GM18519 (cell line): ENCODE data around the gene DUSP22.

Experiments used
- ATAC-seq: cut with Tn5 transposase; IDR thresholded peaks from one replicate; pipeline ENCODE4 v1.9.1; 2021; ENCODE audit warnings: mild to moderate bottlenecking, moderate library complexity; ENCODE audit not compliant: unreplicated experiment, low FRiP score

DUSP22 gene

DNA sequence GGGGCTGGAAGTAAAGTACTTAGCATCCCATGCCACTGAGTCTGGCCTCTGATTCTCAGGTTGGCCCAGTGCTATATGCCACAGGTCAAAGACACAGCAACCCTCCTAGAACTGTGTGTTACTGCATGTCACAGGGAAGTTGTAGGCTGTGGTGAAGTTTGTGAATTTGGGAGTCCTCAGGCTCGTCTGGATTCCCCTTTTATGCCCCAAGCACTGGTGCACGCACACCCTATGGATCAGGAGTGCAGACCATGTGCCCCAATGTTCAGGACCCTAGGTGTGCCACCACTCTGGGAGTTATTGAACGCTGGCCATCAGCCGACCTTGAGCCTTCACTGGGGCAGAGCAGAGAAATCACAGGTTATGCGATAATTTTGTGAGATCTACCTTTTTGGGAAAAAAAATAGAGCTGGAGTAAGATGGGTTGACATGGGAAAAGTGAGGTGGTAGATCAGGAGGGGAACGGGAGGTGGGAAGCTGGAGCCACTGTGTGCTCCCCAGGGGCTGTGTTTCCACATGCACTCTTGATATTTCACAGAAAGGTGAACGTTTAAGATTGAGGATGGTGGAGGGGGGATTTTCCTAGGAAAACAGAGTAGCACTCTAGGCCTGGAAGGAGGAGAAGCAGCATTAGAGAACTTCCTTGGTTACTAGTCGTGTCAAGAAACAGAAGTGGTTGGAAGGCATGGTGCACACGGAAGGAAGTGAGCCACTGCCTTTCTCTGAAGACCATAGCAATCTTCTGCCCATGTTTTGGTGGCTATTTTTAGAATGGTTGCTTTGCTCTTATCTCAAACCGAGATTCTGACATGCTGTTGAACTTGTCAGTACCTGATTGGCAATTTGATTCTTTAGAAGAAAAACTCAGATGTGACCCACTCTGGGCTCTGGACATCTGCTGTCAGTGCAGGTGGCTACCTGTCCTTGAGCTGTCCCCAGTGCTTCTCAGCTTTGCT is 44.1 kb downstream of the DUSP22 start:
- peak; percentile 43 for ATAC-seq

DNA sequence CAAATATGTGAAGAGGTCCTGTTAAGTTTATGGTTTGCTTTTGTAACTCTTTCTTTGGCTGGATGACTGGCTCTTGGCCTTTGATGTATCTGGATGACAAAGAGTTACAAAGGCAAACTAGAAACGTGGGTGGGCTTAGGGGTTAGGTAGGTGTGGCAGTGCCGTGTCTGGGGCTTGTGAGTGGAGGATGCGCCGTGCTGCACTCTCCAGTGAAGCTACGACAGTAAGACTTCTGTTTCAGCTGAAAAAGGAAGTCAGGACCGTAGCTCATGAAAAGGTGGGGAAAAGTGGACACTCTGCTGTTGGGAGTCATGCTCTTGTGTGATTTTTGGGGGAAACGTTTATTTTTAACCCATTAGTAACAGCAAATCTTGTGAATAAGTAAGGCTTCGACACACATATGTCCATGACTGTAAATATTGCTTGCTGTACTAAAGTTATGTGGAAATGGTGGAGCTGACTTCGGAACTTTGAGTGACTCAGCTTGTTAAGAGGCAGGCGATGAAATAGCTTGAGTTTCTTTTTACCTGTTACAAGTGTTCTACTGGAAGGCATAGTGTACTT is 45.6 kb downstream of the DUSP22 start:
- ATAC-seq, result no peak

GRCh38 chr6:338815-339262 is 46.6 kb downstream of the DUSP22 start:
- no peak for ATAC-seq

DNA sequence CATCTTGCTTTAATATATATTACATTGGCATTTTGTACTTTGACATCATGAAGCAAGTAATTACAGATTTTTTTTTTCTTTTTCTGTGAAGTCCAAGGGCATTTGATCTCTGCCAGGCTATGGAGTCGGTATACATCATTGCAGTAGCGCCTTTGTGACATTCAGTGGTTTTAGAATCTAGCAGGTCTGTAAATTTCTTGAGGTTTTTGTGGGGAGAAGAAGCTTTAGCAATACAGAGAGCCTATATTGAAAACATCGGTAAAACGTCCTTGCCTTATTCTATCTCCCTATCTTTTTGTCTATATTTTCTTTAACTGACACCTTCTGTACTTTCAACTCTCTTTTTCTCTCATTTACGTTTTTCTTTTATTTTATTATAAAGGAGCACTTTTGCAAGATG is 47.2 kb downstream of the DUSP22 start:
- ATAC-seq, result no peak

DNA sequence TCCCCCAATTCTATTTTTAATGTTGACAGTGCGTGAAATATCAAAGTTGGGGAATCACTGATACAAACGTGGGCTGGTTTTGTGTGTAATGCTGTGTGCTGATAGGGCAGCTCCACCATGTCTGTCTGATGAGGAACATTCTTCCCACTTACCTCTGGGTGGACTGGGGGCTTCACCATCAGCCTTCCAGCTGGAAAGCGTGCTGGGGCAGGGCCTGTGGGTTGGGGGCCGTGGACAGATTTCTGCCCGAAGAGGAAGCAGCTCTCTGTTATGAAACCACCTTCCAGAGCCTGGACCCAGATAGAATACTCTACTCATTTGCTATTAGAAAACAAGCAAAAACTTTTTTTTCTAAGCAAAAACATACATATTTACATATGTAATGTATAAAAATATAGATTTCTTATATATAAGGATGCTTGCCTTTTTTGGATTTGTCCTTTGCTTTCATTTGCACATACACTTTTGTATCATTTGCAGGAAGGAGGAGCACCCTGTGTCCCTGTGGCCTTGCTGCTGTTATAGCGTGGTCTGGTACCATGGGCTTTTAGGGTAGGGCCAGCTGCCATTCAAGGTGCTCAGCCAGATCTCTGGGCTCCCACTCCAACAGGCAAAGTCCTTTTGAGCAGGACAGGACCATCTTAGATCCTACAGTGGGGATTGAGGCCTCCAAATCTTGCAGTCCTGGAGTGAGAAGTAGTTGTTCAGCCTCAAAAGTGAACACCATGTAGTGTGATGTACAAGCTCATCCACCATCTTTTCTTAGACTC is 48.1 kb downstream of the DUSP22 start:
- no peak for ATAC-seq

GRCh38 chr6:340991-341827 is 48.9 kb downstream of the DUSP22 start:
- ATAC-seq, result peak; percentile 21

DNA sequence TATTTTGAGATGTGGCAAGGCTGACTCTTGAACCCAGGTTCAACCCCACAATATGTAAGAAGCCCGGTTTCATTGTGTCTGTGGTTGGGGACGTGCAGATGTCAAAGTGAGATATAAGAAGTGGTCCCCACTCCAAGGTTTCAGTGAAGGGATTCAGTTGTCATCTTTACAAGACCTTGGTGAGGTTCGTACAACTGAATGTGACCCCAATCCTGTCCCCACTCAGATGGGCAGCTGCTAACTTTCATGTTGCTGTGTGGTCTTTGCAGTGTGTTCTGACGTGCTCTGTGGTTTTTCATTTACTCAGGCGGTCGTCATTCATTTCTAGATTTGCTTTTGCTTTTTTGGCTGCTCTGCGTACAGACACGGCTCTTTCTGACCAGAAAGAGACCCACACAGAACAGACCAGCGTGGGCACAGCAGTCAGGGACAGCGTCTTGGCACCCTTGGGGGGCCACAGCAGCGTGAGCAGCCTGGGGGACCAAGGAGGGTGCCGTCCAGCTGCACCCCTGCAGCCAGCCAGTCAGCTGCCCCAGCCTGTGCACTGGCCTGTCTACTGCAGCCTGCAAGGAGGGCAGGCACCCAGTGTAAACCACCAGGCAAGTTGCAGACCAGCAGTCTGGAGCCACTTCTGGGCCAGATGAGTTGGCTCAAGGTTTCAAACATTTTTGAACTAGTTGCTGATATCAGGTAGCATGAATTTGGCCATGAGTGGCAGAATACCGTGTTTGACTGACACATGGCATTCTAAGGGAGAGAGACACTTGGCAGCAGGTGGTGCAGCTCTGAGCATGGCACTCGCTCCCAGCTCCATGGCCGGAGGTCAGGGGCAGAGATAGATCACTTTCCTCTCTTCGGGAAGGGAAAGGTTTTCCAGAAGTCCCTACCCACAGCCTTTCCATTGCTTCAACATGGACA is 49.9 kb downstream of the DUSP22 start:
- ATAC-seq, result peak; percentile 46

DNA sequence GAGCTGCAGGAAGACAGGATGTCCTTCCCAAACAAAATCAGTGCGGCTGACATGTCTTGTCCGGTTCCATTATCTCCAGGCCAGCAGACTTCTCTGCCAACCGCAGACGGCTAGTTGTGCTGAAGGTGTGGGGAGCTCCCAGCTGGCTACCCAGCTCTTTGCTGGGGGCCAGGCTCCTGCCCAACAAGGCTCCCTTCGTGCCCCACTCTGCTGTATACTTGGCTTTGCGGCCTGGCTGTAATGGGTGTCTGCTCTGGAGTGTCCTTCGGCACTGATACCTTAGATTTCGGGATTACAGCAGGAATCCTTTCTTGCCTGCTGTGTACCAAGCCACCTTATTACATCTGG is 50.5 kb downstream of the DUSP22 start:
- ATAC-seq, result no peak

GRCh38 chr6:343226-343935 is 51.1 kb downstream of the DUSP22 start:
- no peak for ATAC-seq

- no peak for ATAC-seq
Measured at GRCh38 chr6:343960-344815, 51.9 kb downstream of the DUSP22 start.

DNA sequence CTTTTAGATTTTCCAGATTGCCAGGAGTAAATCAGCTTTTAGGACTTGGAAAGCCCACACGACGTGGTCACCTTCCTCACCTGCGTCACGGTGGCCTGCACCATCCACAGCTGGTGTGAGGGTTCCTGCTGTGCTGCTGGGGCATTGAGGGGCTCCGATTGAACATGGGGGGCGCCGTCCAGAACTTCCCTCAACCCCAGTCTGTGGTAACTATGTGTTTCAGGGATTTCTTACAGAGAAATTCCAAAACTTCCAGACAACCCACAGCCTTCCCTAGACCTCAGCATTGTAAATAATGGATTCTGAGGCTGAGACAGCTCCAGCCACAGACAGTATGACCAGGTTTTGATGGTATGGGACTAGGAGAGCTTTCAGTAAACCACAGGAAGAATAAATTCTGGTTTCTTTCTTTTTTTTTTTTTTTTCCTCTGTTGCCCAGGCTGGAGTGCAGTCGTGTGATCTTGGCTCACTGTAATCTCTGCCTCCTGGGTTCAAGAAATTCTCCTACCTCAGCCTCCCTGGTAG is 52.6 kb downstream of the DUSP22 start:
- no peak for ATAC-seq

- no peak for ATAC-seq
Measured at GRCh38 chr6:345747-346385, 53.6 kb downstream of the DUSP22 start.

- ATAC-seq, result no peak
Measured at GRCh38 chr6:346386-347030, 54.2 kb downstream of the DUSP22 start.

- peak; percentile 81 for ATAC-seq
Measured at GRCh38 chr6:347232-347631, 54.9 kb downstream of the DUSP22 start.

DNA sequence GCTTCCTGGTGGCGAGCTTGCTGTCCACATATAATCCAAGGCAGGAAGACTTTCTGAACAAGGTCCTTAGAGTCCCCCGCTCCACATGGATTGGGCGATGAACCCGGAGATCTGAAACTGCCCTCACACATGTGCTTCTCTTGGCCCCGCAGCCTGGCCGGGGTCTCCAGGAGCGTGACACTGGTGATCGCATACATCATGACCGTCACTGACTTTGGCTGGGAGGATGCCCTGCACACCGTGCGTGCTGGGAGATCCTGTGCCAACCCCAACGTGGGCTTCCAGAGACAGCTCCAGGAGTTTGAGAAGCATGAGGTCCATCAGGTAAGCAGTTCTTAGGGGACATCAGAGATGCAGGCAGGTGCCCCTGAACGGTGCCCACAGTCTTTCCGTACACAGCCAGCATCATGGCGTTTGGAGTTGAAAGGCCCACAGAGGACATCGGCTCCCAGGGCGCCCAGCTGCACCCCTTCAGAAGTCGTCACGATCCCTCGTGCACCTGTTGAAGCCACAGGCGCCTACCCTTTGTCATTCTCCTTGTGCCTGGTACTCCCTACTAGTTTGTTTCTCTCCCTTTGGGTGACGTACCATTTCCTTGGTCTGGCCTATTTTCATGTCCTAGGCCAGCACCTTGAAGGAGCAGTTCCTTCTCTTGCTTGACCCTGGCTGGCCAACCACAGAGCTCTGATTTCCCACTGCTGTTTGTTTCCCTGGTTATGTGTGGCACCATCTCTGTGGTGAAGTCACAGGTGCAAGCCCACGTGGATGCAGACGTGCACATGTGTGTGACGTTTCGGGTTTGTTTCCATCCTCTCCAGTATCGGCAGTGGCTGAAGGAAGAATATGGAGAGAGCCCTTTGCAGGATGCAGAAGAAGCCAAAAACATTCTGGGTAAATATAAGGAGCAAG is 55.9 kb downstream of the DUSP22 start:
- no peak for ATAC-seq
